K562 (cell line): ENCODE measurements around the gene LY6G6F. TPM values are rescaled to one million over a fixed set of nuclear protein-coding genes. Genes with fewer than 3 reads are reported as not detected.

Experiments
- EP400 ChIP-seq: fragments of 450-650 bp; IDR thresholded peaks from 2 replicates; pipeline ENCODE4 v1.6.1; 2017; ENCODE audit warnings: antibody characterized with exemption, mild to moderate bottlenecking, moderate library complexity
- FOXK2 ChIP-seq, 2 experiments: fragments of 450-650 bp; IDR thresholded peaks in 1 of 2; conservative IDR thresholded peaks in 1 of 2; 2 replicates each; pipeline ENCODE4 v1.6.1; 2016; ENCODE audit warnings: low read depth in 2 of 2, mild to moderate bottlenecking in 1 of 2
- HDAC3 ChIP-seq: fragments of 450-650 bp; IDR thresholded peaks from 2 replicates; pipeline ENCODE4 v1.6.1; 2018; ENCODE audit warnings: borderline replicate concordance, mild to moderate bottlenecking, moderate library complexity; ENCODE audit not compliant: partially characterized antibody
- POU5F1 ChIP-seq: fragments of 150-350 bp; IDR thresholded peaks from 2 replicates; pipeline ENCODE4 v1.6.1; 2014; ENCODE audit warnings: borderline replicate concordance, low read length, low read depth, mild to moderate bottlenecking; ENCODE audit not compliant: partially characterized antibody
- SMARCC2 ChIP-seq: fragments of 450-650 bp; IDR thresholded peaks from 2 replicates; pipeline ENCODE4 v1.6.1; 2017; ENCODE audit warnings: antibody characterized with exemption, moderate library complexity, mild to moderate bottlenecking, low read depth
- SNIP1 ChIP-seq: fragments of 450-650 bp; IDR thresholded peaks from 2 replicates; pipeline ENCODE4 v1.7.1; 2017; ENCODE audit warnings: low read depth, mild to moderate bottlenecking
- ZBTB7A ChIP-seq: IDR thresholded peaks from 2 replicates; pipeline ENCODE4 v1.6.1; 2011; ENCODE audit warnings: low read depth, mild to moderate bottlenecking, low read length, moderate library complexity, borderline replicate concordance; ENCODE audit not compliant: control insufficient read depth
- polyA plus RNA-seq, 8 experiments: library from polyadenylated mRNA; depleted of rRNA in 4 of 8; stranded (reverse) in 5 of 8; unstranded in 3 of 8; fragments of >200 nt; fragmentation: Nextera tagmentation in 2 of 8; fragmentation: Illumina TruSeq in 1 of 8; extraction: Ambion mirVana in 2 of 8; extraction: Trizol in 1 of 8; gene quantifications; 2 replicates each; pipeline versions ENCODE4 v1.2.1 to v1.2.3, GENCODE V29; 2011 to 2014; ENCODE audit warnings: inconsistent platforms in 1 of 8, missing spikeins in 1 of 8
- total RNA-seq, 7 experiments: library from RNA; depleted of rRNA in 6 of 7; stranded (reverse); fragments of >200 nt in 6 of 7; fragmentation: Illumina TruSeq in 2 of 7; extraction: Trizol in 2 of 7; gene quantifications; 2 replicates each; pipeline versions ENCODE4 v1.2.1 to v1.2.3, GENCODE V29; 2011 to 2021; ENCODE audit warnings: low replicate concordance in 1 of 7
- TF ChIP-seq, protein P1 (sequence below): fragments of 200-600 bp; sonication (generic); IDR thresholded peaks from one replicate; pipeline ENCODE4 v1.6.1; 2012; ENCODE audit warnings: mild to moderate bottlenecking, low read depth, low read length, inconsistent platforms
- TF ChIP-seq, protein P2 (sequence below), 2 experiments: fragments of 200-800 bp in 1 of 2; sonication (Bioruptor generic) in 1 of 2; sonication (generic) in 1 of 2; formaldehyde crosslinking in 1 of 2; IDR thresholded peaks in 1 of 2; conservative IDR thresholded peaks in 1 of 2; 2 replicates each; pipeline versions ENCODE4 v1.5.0 to v1.6.1; 2016 to 2020; ENCODE audit warnings: missing compliant biosample characterization in 1 of 2, missing genetic modification characterization in 1 of 2, missing genetic modification reagents in 1 of 2
- TF ChIP-seq, protein P3 (sequence below): sonication (generic); formaldehyde crosslinking; IDR thresholded peaks from 2 replicates; pipeline ENCODE4 v1.8.0; 2022; ENCODE audit warnings: mild to moderate bottlenecking, missing genetic modification reagents

Gene LY6G6F
- total and polyA plus RNA-seq, 9 of the 15 experiments (the other 6 are each of a cell fraction or from before 2014, with no cell fraction given): 0.14 to 0.50 (median 0.28) TPM; not detected in 2

DNA sequence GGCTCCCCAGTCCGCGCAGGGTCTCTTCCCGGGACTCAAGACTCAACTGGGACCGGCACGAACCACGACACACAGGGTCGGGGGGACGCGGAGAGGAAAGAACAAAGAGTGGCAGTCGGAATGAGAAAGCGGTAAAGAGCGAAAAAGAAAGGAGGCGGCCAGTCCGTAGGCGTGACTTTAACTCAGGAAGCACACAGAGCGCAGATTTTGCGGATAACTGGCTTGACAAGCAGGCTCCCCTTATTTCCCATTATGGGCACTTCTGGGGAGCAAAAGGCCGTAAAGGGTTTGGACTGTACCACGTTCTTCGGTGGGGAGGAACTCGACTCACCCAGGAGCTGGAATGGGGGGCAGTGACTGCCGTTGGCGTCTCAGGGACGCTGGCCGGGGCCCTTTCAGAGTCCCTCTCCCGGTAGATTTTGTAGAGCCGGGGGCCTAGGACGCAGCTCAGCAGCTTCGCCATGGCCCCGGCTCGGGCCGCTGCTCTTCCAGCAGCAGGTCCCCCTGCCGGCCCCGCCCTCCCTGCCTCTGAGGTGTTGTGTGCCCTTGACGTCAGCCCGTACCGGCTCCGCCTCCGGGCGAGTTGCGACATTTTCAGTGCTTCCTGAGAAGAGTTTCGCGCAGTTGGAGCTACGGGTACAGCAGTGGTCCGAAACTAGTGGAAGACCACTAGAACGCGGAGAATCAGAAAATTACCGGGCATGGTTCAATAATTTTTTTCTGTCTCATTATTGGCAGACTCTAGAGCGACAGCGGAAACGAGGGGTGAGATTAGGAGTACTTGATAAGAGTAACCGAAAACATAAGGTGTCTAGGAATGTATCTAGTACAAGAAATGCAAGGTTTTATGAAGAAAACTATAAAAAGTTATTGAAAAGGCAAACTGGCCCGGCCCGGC, 3.6 kb upstream of the LY6G6F start, which contains the start of gene ABHD16A (continued):
- peak; percentile 82 for TF ChIP-seq SMARCC2
- peak; percentile 27; the same call in 1 of the 2 replicates for TF ChIP-seq SNIP1
- TF ChIP-seq, protein P1, sequence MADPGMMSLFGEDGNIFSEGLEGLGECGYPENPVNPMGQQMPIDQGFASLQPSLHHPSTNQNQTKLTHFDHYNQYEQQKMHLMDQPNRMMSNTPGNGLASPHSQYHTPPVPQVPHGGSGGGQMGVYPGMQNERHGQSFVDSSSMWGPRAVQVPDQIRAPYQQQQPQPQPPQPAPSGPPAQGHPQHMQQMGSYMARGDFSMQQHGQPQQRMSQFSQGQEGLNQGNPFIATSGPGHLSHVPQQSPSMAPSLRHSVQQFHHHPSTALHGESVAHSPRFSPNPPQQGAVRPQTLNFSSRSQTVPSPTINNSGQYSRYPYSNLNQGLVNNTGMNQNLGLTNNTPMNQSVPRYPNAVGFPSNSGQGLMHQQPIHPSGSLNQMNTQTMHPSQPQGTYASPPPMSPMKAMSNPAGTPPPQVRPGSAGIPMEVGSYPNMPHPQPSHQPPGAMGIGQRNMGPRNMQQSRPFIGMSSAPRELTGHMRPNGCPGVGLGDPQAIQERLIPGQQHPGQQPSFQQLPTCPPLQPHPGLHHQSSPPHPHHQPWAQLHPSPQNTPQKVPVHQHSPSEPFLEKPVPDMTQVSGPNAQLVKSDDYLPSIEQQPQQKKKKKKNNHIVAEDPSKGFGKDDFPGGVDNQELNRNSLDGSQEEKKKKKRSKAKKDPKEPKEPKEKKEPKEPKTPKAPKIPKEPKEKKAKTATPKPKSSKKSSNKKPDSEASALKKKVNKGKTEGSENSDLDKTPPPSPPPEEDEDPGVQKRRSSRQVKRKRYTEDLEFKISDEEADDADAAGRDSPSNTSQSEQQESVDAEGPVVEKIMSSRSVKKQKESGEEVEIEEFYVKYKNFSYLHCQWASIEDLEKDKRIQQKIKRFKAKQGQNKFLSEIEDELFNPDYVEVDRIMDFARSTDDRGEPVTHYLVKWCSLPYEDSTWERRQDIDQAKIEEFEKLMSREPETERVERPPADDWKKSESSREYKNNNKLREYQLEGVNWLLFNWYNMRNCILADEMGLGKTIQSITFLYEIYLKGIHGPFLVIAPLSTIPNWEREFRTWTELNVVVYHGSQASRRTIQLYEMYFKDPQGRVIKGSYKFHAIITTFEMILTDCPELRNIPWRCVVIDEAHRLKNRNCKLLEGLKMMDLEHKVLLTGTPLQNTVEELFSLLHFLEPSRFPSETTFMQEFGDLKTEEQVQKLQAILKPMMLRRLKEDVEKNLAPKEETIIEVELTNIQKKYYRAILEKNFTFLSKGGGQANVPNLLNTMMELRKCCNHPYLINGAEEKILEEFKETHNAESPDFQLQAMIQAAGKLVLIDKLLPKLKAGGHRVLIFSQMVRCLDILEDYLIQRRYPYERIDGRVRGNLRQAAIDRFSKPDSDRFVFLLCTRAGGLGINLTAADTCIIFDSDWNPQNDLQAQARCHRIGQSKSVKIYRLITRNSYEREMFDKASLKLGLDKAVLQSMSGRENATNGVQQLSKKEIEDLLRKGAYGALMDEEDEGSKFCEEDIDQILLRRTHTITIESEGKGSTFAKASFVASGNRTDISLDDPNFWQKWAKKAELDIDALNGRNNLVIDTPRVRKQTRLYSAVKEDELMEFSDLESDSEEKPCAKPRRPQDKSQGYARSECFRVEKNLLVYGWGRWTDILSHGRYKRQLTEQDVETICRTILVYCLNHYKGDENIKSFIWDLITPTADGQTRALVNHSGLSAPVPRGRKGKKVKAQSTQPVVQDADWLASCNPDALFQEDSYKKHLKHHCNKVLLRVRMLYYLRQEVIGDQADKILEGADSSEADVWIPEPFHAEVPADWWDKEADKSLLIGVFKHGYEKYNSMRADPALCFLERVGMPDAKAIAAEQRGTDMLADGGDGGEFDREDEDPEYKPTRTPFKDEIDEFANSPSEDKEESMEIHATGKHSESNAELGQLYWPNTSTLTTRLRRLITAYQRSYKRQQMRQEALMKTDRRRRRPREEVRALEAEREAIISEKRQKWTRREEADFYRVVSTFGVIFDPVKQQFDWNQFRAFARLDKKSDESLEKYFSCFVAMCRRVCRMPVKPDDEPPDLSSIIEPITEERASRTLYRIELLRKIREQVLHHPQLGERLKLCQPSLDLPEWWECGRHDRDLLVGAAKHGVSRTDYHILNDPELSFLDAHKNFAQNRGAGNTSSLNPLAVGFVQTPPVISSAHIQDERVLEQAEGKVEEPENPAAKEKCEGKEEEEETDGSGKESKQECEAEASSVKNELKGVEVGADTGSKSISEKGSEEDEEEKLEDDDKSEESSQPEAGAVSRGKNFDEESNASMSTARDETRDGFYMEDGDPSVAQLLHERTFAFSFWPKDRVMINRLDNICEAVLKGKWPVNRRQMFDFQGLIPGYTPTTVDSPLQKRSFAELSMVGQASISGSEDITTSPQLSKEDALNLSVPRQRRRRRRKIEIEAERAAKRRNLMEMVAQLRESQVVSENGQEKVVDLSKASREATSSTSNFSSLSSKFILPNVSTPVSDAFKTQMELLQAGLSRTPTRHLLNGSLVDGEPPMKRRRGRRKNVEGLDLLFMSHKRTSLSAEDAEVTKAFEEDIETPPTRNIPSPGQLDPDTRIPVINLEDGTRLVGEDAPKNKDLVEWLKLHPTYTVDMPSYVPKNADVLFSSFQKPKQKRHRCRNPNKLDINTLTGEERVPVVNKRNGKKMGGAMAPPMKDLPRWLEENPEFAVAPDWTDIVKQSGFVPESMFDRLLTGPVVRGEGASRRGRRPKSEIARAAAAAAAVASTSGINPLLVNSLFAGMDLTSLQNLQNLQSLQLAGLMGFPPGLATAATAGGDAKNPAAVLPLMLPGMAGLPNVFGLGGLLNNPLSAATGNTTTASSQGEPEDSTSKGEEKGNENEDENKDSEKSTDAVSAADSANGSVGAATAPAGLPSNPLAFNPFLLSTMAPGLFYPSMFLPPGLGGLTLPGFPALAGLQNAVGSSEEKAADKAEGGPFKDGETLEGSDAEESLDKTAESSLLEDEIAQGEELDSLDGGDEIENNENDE: no peak
- TF ChIP-seq EP400: peak; percentile 91
- no peak for TF ChIP-seq HDAC3
- TF ChIP-seq, protein P2, sequence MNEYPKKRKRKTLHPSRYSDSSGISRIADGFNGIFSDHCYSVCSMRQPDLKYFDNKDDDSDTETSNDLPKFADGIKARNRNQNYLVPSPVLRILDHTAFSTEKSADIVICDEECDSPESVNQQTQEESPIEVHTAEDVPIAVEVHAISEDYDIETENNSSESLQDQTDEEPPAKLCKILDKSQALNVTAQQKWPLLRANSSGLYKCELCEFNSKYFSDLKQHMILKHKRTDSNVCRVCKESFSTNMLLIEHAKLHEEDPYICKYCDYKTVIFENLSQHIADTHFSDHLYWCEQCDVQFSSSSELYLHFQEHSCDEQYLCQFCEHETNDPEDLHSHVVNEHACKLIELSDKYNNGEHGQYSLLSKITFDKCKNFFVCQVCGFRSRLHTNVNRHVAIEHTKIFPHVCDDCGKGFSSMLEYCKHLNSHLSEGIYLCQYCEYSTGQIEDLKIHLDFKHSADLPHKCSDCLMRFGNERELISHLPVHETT (CRISPR knock-in tag; conservative IDR thresholded peaks at IDR 0.05 in 1 of 2, IDR thresholded peaks at IDR 0.05 in 1 of 2): peak in 1 of 2 experiments; percentile 75; a peak in 2 of 4 replicates
- peak; percentile 82 to 99 for TF ChIP-seq FOXK2 (conservative IDR thresholded peaks at IDR 0.05 in 1 of 2, IDR thresholded peaks at IDR 0.05 in 1 of 2; ENCODE audit: low read depth in 2 of 2)
- TF ChIP-seq, protein P3, sequence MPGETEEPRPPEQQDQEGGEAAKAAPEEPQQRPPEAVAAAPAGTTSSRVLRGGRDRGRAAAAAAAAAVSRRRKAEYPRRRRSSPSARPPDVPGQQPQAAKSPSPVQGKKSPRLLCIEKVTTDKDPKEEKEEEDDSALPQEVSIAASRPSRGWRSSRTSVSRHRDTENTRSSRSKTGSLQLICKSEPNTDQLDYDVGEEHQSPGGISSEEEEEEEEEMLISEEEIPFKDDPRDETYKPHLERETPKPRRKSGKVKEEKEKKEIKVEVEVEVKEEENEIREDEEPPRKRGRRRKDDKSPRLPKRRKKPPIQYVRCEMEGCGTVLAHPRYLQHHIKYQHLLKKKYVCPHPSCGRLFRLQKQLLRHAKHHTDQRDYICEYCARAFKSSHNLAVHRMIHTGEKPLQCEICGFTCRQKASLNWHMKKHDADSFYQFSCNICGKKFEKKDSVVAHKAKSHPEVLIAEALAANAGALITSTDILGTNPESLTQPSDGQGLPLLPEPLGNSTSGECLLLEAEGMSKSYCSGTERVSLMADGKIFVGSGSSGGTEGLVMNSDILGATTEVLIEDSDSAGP (CRISPR knock-in tag): peak; percentile 68
- TF ChIP-seq ZBTB7A: peak; percentile 63; the same call in 1 of the 2 replicates
- TF ChIP-seq POU5F1: peak; percentile 99
